HG02943 (cell line): Measurements from ENCODE around the gene ACYP2.
"Not testable (repeated sequence)": the region's sequence is repeated elsewhere in the genome, so short reads cannot be mapped to it uniquely, and the experiment has no call there.

Experiments used
- ATAC-seq: cut with Tn5 transposase; IDR thresholded peaks from one replicate; pipeline ENCODE4 v1.9.1; 2021; ENCODE audit warnings: mild to moderate bottlenecking, low read depth, moderate library complexity; ENCODE audit not compliant: unreplicated experiment

ACYP2 gene

GRCh38 chr2:54259413-54260240 is 144.2 kb downstream of the ACYP2 start:
- ATAC-seq, result peak; percentile 55

DNA sequence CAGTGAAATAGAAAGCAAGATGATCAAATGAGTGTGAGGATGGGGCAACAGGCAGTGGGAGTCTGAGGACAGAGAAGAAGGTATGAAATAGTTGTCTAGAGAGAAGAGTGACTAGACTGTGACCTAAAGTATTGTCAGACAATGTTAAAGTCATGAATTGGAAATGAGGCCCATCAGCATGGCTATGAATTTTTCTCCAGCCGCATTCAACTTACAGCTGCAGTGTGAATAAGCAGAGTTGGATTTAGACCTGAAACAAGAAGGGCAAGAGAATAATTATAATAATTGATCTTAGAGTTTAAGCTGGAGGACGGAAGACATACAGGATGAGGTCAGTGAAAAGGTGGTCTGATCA is 144.8 kb downstream of the ACYP2 start:
- no peak for ATAC-seq

GRCh38 chr2:54261537-54261936 is 146.1 kb downstream of the ACYP2 start:
- ATAC-seq, result no peak

GRCh38 chr2:54262015-54262765 is 146.8 kb downstream of the ACYP2 start:
- no peak for ATAC-seq

- ATAC-seq, result not testable (repeated sequence)
Measured at GRCh38 chr2:54265081-54265480, 149.7 kb downstream of the ACYP2 start.

GRCh38 chr2:54267577-54267976 is 152.2 kb downstream of the ACYP2 start:
- no peak for ATAC-seq

DNA sequence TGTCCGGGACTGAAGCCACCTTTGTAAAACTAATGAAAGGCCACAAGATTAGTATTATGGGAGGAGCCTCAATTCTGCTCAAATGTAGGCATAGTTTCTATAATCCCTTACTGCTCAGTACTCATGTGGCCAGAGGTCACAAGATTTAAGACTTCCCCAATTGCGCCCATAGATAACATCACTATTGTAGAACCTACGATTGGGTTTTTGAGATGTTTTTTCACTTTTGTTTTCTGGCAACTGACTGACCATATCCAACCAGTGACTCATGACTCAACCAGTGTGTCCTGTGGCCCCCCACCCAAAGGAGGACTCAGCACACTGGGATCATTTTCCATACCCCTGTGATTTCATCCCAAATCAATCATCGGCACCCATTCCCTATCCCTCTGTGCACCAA is 155.8 kb downstream of the ACYP2 start:
- ATAC-seq, result no peak

- peak; percentile 94 for ATAC-seq
Measured at GRCh38 chr2:54271843-54272627, 156.6 kb downstream of the ACYP2 start.

DNA sequence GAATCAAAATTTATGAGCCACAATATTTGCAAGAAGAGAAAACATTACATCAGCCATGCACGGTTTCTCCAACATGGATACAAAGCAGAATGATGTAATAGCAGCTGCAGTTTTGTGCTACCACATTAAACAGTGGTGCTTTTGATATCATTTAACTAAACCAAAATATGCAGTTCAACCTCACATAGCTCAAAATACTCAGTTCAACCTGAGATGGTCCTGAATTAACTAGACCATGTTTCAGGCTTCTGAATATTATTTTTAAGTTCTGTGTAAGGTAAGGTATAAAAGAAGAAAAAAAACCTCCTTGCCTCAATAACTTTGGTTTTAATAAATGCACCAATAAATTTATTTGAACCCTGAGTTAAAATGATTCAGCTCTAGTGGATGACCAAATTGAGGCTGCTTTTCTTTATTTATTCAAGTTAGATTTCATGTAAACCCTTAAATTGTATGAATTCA is 159.4 kb downstream of the ACYP2 start:
- no peak for ATAC-seq

DNA sequence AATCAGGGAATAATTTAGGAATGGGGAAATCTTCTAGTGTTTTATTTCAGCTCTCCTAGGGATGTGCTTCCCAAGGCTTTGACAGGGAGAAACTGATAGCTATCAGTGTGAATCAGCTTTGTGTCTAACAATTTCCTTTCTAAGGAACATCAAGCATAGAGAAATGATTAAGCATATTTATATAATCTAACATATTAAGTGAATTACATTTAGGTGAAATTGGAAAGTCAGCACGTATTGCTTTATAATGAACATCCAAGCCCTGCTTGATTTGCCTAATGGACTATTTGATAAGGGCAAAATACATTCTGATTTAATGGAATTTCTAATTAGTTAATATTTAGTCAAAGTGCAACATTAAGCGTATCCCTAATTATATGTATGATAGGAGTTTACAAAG is 160.1 kb downstream of the ACYP2 start:
- ATAC-seq, result no peak

DNA sequence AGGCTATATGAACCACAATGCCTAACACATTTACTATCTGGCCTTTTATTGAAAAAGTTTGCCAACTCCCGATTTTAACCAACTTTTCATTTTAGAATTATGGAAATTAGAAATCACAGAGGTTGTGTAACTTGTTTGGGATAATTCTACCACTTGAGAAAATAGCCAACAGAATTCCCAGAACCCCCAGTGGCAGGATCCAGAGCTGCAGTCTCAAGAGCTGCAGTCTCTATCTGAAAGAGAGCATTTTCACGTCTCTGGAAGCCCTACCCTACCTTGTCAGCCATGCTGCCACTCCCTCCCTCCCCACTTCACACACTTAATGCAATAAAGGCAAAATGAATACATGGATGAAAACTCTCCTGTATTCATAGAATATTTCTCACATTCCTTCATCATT is 164.0 kb downstream of the ACYP2 start:
- ATAC-seq, result no peak

DNA sequence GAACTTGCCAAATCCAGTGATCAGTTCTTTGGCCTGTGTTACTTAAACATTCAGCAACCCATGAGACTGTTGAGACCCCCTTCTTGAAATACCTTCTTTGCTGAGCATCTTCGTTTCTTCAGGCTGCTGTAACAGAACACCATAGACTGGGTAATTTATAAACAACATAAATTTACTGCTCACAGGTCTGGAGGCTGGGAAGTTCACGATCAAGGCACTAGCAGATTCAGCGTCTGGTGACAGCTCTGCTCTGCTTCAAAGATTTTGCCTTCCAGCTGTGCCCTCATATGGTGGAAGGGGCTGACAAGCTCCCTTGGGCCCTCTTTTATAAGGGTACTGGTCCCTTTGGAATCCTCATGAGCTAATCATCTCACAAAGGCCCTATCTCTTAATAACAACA is 169.4 kb downstream of the ACYP2 start:
- no peak for ATAC-seq

DNA sequence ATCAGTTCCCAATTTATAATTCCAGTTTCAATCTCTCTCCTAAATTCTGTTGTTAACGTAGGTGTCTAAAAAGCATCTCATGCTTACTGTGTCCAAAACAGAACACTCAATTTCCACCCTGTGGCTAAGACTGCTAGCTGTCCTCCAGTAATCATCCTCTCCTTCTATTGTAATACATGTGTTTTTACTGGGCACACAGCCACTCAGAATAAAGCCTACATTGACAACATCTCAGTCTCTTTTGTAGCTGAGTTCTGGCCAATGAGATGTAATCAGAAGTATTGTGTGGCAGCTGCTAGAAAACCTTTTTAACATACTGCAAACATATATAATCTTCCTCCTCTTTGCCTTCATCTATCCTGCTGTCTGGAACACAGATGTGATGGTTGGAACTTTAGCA is 170.0 kb downstream of the ACYP2 start:
- ATAC-seq, result no peak

- ATAC-seq, result no peak
Measured at GRCh38 chr2:54287532-54287931, 172.1 kb downstream of the ACYP2 start.

- ATAC-seq, result no peak
Measured at GRCh38 chr2:54289917-54290316, 174.5 kb downstream of the ACYP2 start.

GRCh38 chr2:54290356-54291025 is 175.1 kb downstream of the ACYP2 start:
- no peak for ATAC-seq

DNA sequence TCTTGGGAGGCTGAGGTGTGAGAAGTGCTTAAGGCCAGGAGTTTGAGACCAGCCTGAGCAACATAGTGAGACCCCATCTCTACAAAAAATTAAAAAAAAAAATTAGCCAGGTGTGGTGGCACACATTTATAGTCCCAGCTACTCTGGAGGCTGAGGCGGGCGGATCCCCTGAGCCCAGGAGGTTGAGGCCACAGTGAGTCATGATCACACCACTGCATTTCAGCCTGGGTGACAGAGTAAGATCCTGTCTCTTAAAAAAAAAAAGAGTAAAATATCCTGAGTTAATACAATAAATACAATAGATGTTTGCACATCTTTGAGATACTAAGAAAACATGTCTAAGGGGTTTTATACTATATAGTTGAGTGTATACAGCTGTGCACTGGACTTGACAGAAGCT is 179.2 kb downstream of the ACYP2 start:
- not testable (repeated sequence) for ATAC-seq

- ATAC-seq, result no peak
Measured at GRCh38 chr2:54295911-54296310, 180.5 kb downstream of the ACYP2 start.

- ATAC-seq, result no peak
Measured at GRCh38 chr2:54298514-54298913, 183.1 kb downstream of the ACYP2 start.

DNA sequence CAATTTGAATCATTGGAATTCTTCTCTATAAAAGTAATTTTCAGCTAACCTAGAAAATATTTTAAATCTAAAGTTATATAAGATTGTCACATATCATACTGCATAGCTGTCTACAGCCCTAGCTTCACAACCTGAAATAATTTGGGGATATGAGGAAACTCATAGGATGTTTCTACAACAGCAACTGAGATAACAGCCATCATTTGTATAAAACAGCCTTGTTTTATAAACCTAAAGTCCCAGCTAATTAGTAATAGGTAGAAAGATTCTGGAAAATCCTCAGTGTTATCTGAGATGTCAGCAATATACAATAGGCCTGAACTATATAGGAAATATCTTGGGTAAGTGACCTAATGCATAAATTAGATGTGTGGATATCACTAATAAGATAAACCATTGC is 188.2 kb downstream of the ACYP2 start:
- no peak for ATAC-seq

DNA sequence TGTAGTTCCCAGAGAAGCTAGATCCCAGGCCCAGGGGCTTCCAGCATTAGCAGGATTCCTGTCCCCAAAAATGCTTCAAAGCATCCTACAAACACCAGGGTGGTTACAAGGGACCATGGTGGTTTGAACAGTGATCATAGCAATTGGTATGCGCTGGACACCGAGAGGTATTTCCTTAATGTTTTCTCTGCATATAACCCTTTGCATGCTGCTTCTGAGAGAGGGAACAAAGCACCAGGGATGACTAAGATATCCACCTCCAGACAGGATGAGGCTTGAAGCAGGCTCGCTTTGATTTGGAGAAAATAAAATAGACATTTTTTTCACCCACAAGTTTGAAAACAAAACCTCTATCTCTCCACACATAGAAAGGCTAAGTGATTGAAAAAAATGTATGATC is 191.1 kb downstream of the ACYP2 start:
- ATAC-seq, result no peak
